ENCODE data around the gene NGDN. TPM values are rescaled to one million over a fixed set of nuclear protein-coding genes. Genes with fewer than 3 reads are reported as not detected.
A peak's percentile ranks its signal among the peaks of the same experiment; 100 is the strongest.

NGDN gene
- total and polyA plus RNA-seq, 11 donors: 16.5 to 43.4 (median 18.7) TPM

DNA sequence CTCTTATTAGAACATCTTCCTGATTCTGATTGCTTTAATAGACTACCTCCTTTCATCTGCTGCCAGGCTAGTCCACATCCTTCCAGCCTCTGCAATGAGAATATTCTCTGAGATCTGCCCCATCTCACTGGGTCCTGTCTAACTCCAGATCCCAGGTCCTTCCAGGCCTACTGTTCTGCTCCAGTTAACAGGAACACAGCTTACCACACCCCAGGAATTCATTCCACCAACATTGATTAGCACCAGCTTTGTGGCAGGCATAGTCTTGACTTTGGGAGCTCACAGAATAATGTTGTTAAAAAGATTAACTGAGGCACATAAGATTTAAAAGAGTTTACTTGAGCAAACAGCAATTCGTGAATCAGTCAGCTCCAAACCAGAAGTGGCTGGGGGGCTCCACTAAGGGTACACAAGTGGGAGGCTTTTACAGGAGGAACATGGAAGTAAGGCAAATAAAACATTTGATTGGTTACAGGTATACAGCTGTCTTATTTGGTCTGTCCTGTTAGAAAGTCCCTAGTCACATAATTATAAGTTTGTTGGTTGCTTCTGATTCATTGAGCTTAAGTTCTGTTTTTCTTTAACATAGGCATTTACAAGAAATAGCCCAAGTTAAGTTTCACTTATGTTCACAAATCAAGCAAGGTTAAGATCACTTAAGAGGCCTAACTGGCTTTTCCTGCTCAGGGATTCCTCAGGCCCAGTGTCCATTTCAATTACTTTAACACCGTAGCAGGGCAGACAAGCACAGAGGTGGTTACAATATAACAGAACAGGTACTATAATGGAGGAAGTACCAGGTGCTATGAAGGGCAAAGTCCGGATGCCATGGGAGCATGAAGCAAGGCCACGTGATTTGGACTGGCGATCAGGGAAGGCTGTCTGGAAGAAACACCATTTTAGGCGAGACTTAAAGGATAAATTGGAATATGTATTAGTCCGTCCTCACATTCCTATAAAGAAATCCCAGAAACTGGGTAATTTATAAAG is 21.8 kb upstream of the NGDN start:
- Histone ChIP-seq H3K4me1 (peaks cover 0 to 29% (median 4%) of the 10 kb centered on the region in 12 donors), H3K36me3 (no peaks in the 10 kb centered on the region), H3K27ac (peak overlapping the region in 1 of 12 donors; percentile 95), H3K27me3 (peaks cover 0 to 6% (median 0%) of the 10 kb centered on the region in 9 donors), H3K4me3 (no peak overlapping the region), H3K9me3 (no peaks in the 10 kb centered on the region)
- TF ChIP-seq, protein P1, sequence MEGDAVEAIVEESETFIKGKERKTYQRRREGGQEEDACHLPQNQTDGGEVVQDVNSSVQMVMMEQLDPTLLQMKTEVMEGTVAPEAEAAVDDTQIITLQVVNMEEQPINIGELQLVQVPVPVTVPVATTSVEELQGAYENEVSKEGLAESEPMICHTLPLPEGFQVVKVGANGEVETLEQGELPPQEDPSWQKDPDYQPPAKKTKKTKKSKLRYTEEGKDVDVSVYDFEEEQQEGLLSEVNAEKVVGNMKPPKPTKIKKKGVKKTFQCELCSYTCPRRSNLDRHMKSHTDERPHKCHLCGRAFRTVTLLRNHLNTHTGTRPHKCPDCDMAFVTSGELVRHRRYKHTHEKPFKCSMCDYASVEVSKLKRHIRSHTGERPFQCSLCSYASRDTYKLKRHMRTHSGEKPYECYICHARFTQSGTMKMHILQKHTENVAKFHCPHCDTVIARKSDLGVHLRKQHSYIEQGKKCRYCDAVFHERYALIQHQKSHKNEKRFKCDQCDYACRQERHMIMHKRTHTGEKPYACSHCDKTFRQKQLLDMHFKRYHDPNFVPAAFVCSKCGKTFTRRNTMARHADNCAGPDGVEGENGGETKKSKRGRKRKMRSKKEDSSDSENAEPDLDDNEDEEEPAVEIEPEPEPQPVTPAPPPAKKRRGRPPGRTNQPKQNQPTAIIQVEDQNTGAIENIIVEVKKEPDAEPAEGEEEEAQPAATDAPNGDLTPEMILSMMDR (IDR thresholded peaks at IDR 0.05): no peak
- TF ChIP-seq POLR2A (IDR thresholded peaks at IDR 0.05): no peak
- DNase-seq: no peak
- no peak for ATAC-seq
- intact Hi-C loops (cut with DNase I): loop anchor here in 7 of 10 donors (2.0 to 10.0 kb wide), 6 partner anchors 40 to 121 kb away; partner anchors contain the start of gene MYH6 (in 1 of the 7)
- WGBS, 4 donors: 83 to 89% (median 85%) methylated on average over 7 of the region's 7 CpGs

GRCh38 chr14:23449314-23449713 is 20.2 kb upstream of the NGDN start:
- DNase-seq: no peak
- peak in 2 of 4 donors; percentile 15 to 46 for ATAC-seq
- Histone ChIP-seq H3K27me3 (peaks cover 0 to 6% (median 0%) of the 10 kb centered on the region in 9 donors), H3K27ac (peak overlapping the region in 7 of 12 donors; percentile 9 to 42 (median 30)), H3K4me3 (no peak overlapping the region), H3K4me1 (peaks cover 0 to 20% (median 4%) of the 10 kb centered on the region in 12 donors), H3K9me3 (no peaks in the 10 kb centered on the region), H3K36me3 (no peaks in the 10 kb centered on the region)
- TF ChIP-seq POLR2A (IDR thresholded peaks at IDR 0.05): no peak
- TF ChIP-seq, protein P1 (IDR thresholded peaks at IDR 0.05): no peak
- 33 to 50% (median 37%) methylated on average over 1 of the region's 1 CpG for WGBS, 4 donors
- intact Hi-C loops (cut with DNase I): loop anchor here in 6 of 10 donors (2.0 to 10.0 kb wide), 5 partner anchors 42 to 122 kb away; partner anchors contain the start of gene MYH6 (in 1 of the 6)

GRCh38 chr14:23450379-23450778 is 19.1 kb upstream of the NGDN start:
- H3K27me3 ChIP-seq: peaks cover 0 to 7% (median 0%) of the 10 kb centered on the region in 9 donors
- DNase-seq (no peak), ATAC-seq (no peak)
- H3K4me3 ChIP-seq: no peak overlapping the region
- 56 to 94% (median 73%) methylated on average over 2 of the region's 2 CpGs for WGBS, 4 donors
- intact Hi-C loops (cut with DNase I): loop anchor here in 2 of 10 donors (5.0 to 10.0 kb wide), 3 partner anchors 76 to 126 kb away; partner anchors contain the start of genes CMTM5 (in 1 of the 2), IL25 (in 1 of the 2) and PABPN1 (in 1 of the 2)
- H3K27ac ChIP-seq: no peak overlapping the region
- no peaks in the 10 kb centered on the region for H3K9me3 ChIP-seq
- H3K36me3 ChIP-seq: no peaks in the 10 kb centered on the region
- peaks cover 0 to 12% (median 3%) of the 10 kb centered on the region in 12 donors for H3K4me1 ChIP-seq
- TF ChIP-seq, protein P1 (IDR thresholded peaks at IDR 0.05): no peak
- no peak for TF ChIP-seq POLR2A (IDR thresholded peaks at IDR 0.05)

DNA sequence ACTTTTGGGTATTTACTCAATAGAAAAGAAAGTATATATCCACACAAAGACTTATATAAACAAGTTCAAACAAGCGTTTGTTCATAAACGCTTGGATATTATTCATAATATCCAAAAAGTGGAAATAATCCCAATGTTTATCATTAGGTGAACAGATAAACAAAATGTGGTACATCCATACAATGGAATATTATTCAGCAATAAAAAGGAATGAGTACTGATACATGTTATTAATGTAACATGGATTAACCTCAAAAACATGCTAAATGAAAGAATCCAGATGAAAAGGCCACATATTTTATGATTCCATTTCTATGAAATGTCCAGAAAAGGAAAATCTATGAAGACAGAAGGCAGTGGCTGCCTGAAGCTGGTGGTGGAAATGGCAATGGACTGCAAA is 17.3 kb upstream of the NGDN start:
- WGBS, 4 donors: 92 to 95% (median 94%) methylated on average over 2 of the region's 2 CpGs
- H3K9me3 ChIP-seq: no peaks in the 10 kb centered on the region
- H3K4me3 ChIP-seq: no peak overlapping the region
- intact Hi-C loops (cut with DNase I): loop anchor here in 2 of 10 donors (5.0 to 10.0 kb wide), 3 partner anchors 77 to 127 kb away; partner anchors contain the start of genes CMTM5 (in 1 of the 2), IL25 (in 1 of the 2) and PABPN1 (in 1 of the 2)
- H3K27me3 ChIP-seq: peaks cover 0 to 7% (median 0%) of the 10 kb centered on the region in 9 donors
- H3K27ac ChIP-seq: no peak overlapping the region
- no peaks in the 10 kb centered on the region for H3K36me3 ChIP-seq
- H3K4me1 ChIP-seq: peaks cover 0 to 6% (median 0%) of the 10 kb centered on the region in 12 donors
- no peak for DNase-seq
- TF ChIP-seq, protein P1 (IDR thresholded peaks at IDR 0.05): no peak
- no peak for TF ChIP-seq POLR2A (IDR thresholded peaks at IDR 0.05)
- ATAC-seq: no peak

All from heart left ventricle (tissue), 16 donors.